Lung (tissue), 12 donors: ENCODE data around the gene CDR2. TPM values are rescaled to one million over a fixed set of nuclear protein-coding genes. Genes with fewer than 3 reads are reported as not detected.
A peak's percentile ranks its signal among the peaks of the same experiment; 100 is the strongest.

Experiments used
- ATAC-seq: fragments of 200-7000 bp; cut with Tn5 transposase; one replicate; pipeline ENCODE4 v1.9.1; 2020; ENCODE audit warnings: moderate number of reproducible peaks; ENCODE audit not compliant: insufficient read depth, low FRiP score
- DNase-seq, 3 donors: peaks; one replicate each; pipeline ENCODE4 v3.0.0-alpha.2; 2013 to 2017
- H3K27ac ChIP-seq, 2 donors: one replicate each; pipeline ENCODE4 v1.5.1; 2013; ENCODE audit warnings: mild to moderate bottlenecking in 2 of 2, moderate library complexity in 2 of 2, control low read depth in 1 of 2, inconsistent platforms in 1 of 2, low read depth in 1 of 2, low read length in 1 of 2
- H3K27me3 ChIP-seq, 3 donors: one replicate each; pipeline ENCODE4 v1.5.1; 2013; ENCODE audit warnings: low read length in 2 of 3; ENCODE audit not compliant: control insufficient read depth in 3 of 3, insufficient read depth in 3 of 3
- H3K36me3 ChIP-seq, 4 donors: one replicate each; pipeline ENCODE4 v1.5.1; 2013; ENCODE audit warnings: low read length in 4 of 4, mild to moderate bottlenecking in 1 of 4, moderate library complexity in 1 of 4; ENCODE audit not compliant: control insufficient read depth in 4 of 4, insufficient read depth in 4 of 4
- H3K4me1 ChIP-seq, 5 donors: one replicate each; pipeline ENCODE4 v1.5.1; 2013; ENCODE audit warnings: low read length in 5 of 5, mild to moderate bottlenecking in 2 of 5, moderate library complexity in 1 of 5; ENCODE audit not compliant: control insufficient read depth in 5 of 5, insufficient read depth in 5 of 5
- H3K4me3 ChIP-seq: one replicate; pipeline ENCODE4 v1.5.1; 2013; ENCODE audit warnings: mild to moderate bottlenecking, control low read depth, moderate library complexity
- H3K9ac ChIP-seq, 2 donors: one replicate each; pipeline ENCODE4 v1.5.1; 2013; ENCODE audit warnings: low read length in 2 of 2, control low read depth in 1 of 2; ENCODE audit not compliant: insufficient read depth in 1 of 2
- H3K9me3 ChIP-seq, 4 donors: one replicate each; pipeline ENCODE4 v1.5.1; 2013; ENCODE audit warnings: low read length in 3 of 4, mild to moderate bottlenecking in 1 of 4, moderate library complexity in 1 of 4; ENCODE audit not compliant: control insufficient read depth in 4 of 4, insufficient read depth in 3 of 4
- CTCF ChIP-seq: IDR thresholded peaks from 2 replicates; pipeline ENCODE4 v1.5.1; 2012; ENCODE audit warnings: mild to moderate bottlenecking; ENCODE audit errors: control extremely low read depth, extremely low read depth
- WGBS, 2 donors: extraction: QIAGEN DNeasy Blood & Tissue Kit; methylation state at CpG; one replicate each; pipeline ENCODE4 v1.1.7; 2013; 5-methylcytosine and 5-hydroxymethylcytosine counted together
- polyA plus RNA-seq, 2 donors: library from polyadenylated mRNA; stranded (reverse); fragments of 200-250 nt; gene quantifications; one replicate each; pipeline ENCODE4 v1.2.1, GENCODE V29; 2013
- total RNA-seq, 2 donors: library from RNA; depleted of rRNA in 1 of 2; stranded (reverse); fragments of >200 nt in 1 of 2; gene quantifications; one replicate each; pipeline ENCODE4 v1.2.1, GENCODE V29; 2014 to 2021
- donor health status: control.
- donor health status: control.
- donor health status: Bipolar disorder and iron deficiency.
- donor health status: healthy.
- donor health status: DM: yes; HTN: yes; CAD: no.

CDR2 gene
- total and polyA plus RNA-seq, 4 donors = 11.3 to 27.0 (median 14.0) TPM

DNA sequence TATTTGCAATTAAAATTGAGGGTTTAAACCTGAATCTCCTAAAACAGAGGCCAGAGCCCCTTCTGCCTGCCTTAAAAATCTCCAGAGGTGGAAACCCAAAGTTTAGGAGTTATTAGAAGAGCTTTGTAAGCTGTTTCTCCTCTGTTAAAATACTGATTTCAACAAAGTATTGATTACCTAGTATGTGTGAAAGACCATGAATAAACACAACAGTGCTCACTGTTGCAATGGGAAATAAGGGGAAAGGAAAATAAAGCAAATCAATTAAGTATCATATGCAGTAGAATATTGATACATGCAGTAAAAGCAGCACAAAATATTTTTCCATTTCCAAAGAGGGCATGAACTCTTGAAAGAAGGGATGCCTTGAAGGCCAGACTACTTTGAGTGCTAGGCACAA is 14.7 kb downstream of the CDR2 start:
- Histone ChIP-seq H3K4me1 (peaks cover 0 to 5% (median 0%) of the 10 kb centered on the region in 5 donors), H3K9ac (no peak overlapping the region), H3K9me3 (no peaks in the 10 kb centered on the region), H3K27me3 (no peaks in the 10 kb centered on the region), H3K36me3 (peaks cover 2 to 19% (median 5%) of the 10 kb centered on the region in 4 donors), H3K4me3 (no peak overlapping the region), H3K27ac (no peak overlapping the region)
- ATAC-seq (no peak), DNase-seq (no peak)
- TF ChIP-seq CTCF = no peak

GRCh38 chr16:22358000-22358399 is 16.4 kb downstream of the CDR2 start:
- WGBS, 2 donors = 60 to 78% methylated on average over 1 of the region's 1 CpG
- ATAC-seq (no peak), DNase-seq (no peak)
- Histone ChIP-seq H3K9ac (no peak overlapping the region), H3K9me3 (no peaks in the 10 kb centered on the region), H3K27me3 (no peaks in the 10 kb centered on the region), H3K4me3 (no peak overlapping the region), H3K27ac (no peak overlapping the region), H3K36me3 (peaks cover 0 to 12% (median 4%) of the 10 kb centered on the region in 4 donors), H3K4me1 (peaks cover 0 to 6% (median 0%) of the 10 kb centered on the region in 5 donors)
- TF ChIP-seq CTCF = no peak

DNA sequence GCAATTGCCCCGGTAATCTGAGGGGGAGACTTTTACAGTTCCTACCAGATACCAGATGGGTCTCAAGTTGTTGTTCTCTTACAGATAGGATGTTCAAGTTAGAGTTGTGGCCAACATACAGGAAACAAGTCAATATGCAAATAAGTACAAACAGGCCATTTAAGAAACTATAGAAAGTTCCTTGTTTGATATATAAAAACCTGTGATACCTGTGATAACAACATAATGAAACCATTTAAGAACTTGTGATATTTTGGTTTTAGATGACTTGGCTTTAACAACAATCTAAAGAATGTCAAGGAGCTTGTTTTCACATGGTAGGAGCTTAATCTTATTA is 16.8 kb downstream of the CDR2 start:
- Histone ChIP-seq H3K4me1 (peaks cover 0 to 6% (median 0%) of the 10 kb centered on the region in 5 donors), H3K27ac (no peak overlapping the region), H3K4me3 (no peak overlapping the region), H3K36me3 (peaks cover 0 to 14% (median 4%) of the 10 kb centered on the region in 4 donors), H3K9ac (no peak overlapping the region), H3K27me3 (no peaks in the 10 kb centered on the region), H3K9me3 (no peaks in the 10 kb centered on the region)
- no peak for TF ChIP-seq CTCF
- 64 to 79% methylated on average over 1 of the region's 1 CpG for WGBS, 2 donors
- DNase-seq (no peak), ATAC-seq (no peak)

GRCh38 chr16:22356930-22357634 is 17.3 kb downstream of the CDR2 start:
- no peak for TF ChIP-seq CTCF
- Histone ChIP-seq H3K27ac (peak overlapping the region in 1 of 2 donors; percentile 14), H3K4me1 (peaks cover 0 to 6% (median 0%) of the 10 kb centered on the region in 5 donors), H3K36me3 (peaks cover 1 to 14% (median 4%) of the 10 kb centered on the region in 4 donors), H3K9ac (no peak overlapping the region), H3K4me3 (no peak overlapping the region), H3K9me3 (no peaks in the 10 kb centered on the region), H3K27me3 (no peaks in the 10 kb centered on the region)
- DNase-seq (no peak), ATAC-seq (no peak)
- 94 to 95% methylated on average over 7 of the region's 7 CpGs for WGBS, 2 donors
